ENCODE results near the gene BRIX1.
A peak's percentile ranks its signal among the peaks of the same experiment; 100 is the strongest.

Gene BRIX1

DNA sequence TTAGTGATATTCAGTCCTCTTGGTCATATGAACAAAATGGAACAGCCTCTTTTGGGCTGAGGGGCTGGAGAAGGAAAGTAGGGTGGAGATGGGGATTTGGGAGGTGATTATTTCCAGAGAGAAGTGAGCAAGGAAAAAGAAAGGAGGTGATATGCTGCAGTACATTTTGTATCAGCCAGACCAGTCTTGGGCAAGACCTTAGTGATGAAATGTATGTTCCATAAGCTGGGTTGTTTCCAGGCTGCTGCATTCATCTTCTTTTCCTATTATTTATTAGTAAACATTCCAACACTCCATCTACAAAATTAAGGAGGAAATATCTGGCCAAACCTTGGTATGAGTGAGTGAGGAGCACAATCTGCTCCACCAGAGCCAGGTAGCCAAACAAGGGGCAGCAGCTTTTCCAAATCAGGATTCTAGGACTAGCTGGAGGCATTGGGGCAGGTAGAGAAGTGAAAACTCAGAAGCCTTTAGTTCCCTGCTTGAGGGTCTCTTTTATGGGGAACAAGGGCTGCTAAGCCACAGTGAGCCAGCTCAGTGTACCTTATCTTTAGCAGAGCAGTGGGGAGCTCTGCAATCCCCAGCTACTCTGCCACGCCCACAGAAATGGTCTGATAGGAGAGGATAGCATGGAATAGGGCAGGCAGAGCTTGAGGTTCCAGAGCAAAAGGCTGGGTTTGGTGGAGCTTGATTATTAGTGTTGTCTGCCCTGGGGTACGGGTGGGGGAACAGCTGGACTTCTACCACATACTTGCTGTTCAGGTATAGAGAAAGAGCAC, 19.7 kb upstream of the BRIX1 start:
- H3K4me3 ChIP-seq (ENCODE audit: low read depth, low read length): no peak overlapping the region
- TF ChIP-seq, protein P1, sequence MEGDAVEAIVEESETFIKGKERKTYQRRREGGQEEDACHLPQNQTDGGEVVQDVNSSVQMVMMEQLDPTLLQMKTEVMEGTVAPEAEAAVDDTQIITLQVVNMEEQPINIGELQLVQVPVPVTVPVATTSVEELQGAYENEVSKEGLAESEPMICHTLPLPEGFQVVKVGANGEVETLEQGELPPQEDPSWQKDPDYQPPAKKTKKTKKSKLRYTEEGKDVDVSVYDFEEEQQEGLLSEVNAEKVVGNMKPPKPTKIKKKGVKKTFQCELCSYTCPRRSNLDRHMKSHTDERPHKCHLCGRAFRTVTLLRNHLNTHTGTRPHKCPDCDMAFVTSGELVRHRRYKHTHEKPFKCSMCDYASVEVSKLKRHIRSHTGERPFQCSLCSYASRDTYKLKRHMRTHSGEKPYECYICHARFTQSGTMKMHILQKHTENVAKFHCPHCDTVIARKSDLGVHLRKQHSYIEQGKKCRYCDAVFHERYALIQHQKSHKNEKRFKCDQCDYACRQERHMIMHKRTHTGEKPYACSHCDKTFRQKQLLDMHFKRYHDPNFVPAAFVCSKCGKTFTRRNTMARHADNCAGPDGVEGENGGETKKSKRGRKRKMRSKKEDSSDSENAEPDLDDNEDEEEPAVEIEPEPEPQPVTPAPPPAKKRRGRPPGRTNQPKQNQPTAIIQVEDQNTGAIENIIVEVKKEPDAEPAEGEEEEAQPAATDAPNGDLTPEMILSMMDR (IDR thresholded peaks at IDR 0.05; ENCODE audit: low read depth, low read length, missing control alignments): no peak
- DNase-seq (ENCODE audit: low read depth): no peak

DNA sequence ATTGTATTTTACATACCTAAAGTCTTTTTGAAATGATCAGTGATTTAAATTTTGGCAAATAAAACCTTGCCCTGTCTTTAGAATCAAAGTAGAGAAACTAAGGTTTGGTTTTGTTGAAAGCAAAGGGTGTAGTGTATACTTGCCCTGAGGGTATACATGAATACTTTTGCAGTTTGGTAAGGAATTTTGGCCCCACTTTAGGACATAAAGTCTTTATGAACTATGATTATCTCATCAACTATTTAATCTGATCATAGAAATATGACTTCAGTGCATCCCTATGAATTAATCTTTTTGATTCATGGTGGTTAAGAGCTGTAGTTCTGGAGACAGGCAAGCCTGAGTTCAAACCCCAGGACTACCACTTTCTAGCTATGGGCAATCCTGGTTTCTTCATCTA, 17.9 kb upstream of the BRIX1 start:
- TF ChIP-seq, protein P1 (IDR thresholded peaks at IDR 0.05; ENCODE audit: low read depth, low read length, missing control alignments): no peak
- no peak for DNase-seq (ENCODE audit: low read depth)
- no peak overlapping the region for H3K4me3 ChIP-seq (ENCODE audit: low read depth, low read length)

DNA sequence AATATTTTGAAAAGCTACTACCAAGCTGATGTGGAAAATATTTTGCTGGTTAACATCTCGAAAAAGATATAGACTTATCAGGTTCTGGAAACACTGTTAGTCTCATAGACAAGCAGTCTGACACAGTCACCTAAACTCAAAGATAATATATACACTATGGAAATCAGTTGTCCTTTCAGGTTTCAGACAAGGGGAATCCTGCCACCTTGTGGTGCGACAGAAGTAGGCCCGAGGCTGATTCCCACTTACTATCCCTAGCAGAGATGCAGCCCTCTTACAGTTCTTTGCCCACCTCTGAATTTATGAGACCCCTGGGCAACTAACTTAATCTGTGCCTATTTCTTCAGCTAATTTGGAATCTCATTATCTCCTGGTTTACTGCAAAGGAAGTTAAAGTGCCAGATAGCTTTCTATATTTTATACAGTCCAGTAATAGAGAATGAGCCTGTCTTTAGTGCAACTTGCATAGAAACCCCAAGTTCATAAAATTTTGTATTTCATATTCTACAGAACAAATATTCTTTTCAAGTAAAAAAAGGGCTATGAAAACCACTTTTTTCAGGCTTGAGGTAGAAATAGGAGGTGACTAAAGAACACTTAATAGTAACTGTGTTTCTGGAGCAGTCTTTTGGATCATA, 17.1 kb upstream of the BRIX1 start:
- H3K4me3 ChIP-seq (ENCODE audit: low read depth, low read length): no peak overlapping the region
- TF ChIP-seq, protein P1 (IDR thresholded peaks at IDR 0.05; ENCODE audit: low read depth, low read length, missing control alignments): peak; percentile 76
- peak; percentile 31 for DNase-seq (ENCODE audit: low read depth)

DNA sequence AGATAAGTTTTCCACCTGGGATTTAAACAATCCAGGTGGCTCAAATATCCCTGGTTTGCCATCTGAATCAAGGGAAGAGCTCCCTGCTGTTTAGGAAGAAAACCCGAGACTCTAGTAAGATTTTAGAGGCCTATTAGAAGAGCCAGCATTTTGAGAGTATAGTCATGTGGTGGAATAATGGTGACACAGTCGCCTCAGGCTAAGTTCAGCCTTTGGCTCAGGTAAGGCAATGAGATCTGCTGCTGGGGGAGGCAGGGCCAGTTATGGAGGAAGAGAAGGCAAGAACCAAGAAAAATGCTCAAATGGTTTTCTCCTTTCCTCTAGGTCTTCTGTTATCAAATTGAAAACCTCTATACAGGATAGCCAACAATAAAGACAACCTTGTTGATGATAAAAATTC, 16.4 kb upstream of the BRIX1 start:
- DNase-seq (ENCODE audit: low read depth): no peak
- TF ChIP-seq, protein P1 (IDR thresholded peaks at IDR 0.05; ENCODE audit: low read depth, low read length, missing control alignments): no peak

DNA sequence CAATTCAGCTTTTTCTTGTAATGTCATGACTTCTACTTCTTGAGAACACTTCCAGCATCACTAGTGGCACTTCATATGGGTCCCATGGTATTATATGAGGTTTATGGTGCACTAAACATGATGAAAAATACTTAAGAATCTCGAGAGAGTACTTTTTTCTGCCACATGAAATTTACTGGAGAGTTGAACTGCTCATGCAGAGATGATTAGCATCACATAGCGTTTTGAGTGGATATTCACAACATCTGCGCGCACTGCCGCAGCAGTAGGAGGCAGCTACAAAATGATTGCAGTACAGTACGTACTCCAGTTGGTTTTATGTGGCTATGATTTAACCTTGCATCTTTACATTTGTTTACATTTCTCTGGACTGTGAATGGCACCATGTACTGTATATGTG, 14.9 kb upstream of the BRIX1 start:
- no peak for DNase-seq (ENCODE audit: low read depth)
- H3K4me3 ChIP-seq (ENCODE audit: low read depth, low read length): no peak overlapping the region
- TF ChIP-seq, protein P1 (IDR thresholded peaks at IDR 0.05; ENCODE audit: low read depth, low read length, missing control alignments): no peak

More for the DNA sequence above, 16.4 kb upstream of the BRIX1 start:
- H3K4me3 ChIP-seq (ENCODE audit: low read depth, low read length): no peak overlapping the region

DNA sequence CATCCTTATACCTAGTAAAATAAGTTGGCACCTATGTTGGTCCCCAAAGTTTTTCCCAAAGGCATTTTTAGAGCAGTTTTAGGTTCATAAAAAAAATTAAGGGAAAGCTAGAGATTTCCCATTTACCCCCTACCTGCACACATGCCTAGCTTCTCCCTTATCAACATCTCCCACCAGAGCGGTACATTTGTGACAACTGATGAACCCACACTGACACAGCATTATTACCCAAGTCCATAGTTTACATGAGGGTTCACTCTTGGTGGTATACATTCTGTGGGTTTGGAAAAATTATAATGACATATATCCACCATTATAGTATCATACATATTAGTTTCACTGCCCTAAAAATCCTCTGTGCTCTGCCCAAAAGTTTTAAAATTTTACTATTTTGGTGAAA, 12.3 kb upstream of the BRIX1 start:
- TF ChIP-seq, protein P1 (IDR thresholded peaks at IDR 0.05; ENCODE audit: low read depth, low read length, missing control alignments): no peak
- H3K4me3 ChIP-seq (ENCODE audit: low read depth, low read length): no peak overlapping the region
- DNase-seq (ENCODE audit: low read depth): no peak
